GM23338 (cell line): ENCODE data around the gene VIPAS39. TPM values are rescaled to one million over a fixed set of nuclear protein-coding genes. Genes with fewer than 3 reads are reported as not detected.

ENCODE experiments used
- ATAC-seq: fragments of 200-7000 bp; cut with Tn5 transposase; 3 replicates; pipeline ENCODE4 v1.9.1; 2020
- DNase-seq: peaks from one replicate; pipeline ENCODE4 v3.0.0-alpha.2; 2015; ENCODE audit warnings: low spot score
- H2AFZ ChIP-seq: fragments of 200-600 bp; sonication (generic); 2 replicates; pipeline ENCODE4 v1.8.0; 2016; ENCODE audit warnings: antibody characterized with exemption, mild to moderate bottlenecking, moderate library complexity
- H3F3A ChIP-seq: fragments of 200-600 bp; sonication (generic); replicated peaks from 2 replicates; pipeline ENCODE4 v1.8.0; 2017; ENCODE audit warnings: antibody characterized with exemption, mixed run types, low read depth
- H3K27ac ChIP-seq: fragments of 200-600 bp; sonication (generic); 2 replicates; pipeline ENCODE4 v1.6.1; 2016; ENCODE audit warnings: low read depth
- H3K27me3 ChIP-seq: fragments of 200-600 bp; sonication (generic); 2 replicates; pipeline ENCODE4 v1.8.0; 2016; ENCODE audit warnings: mild to moderate bottlenecking, mixed run types, moderate library complexity; ENCODE audit not compliant: insufficient read depth
- H3K36me3 ChIP-seq: fragments of 200-600 bp; sonication (generic); 2 replicates; pipeline ENCODE4 v1.8.0; 2016; ENCODE audit warnings: mild to moderate bottlenecking; ENCODE audit not compliant: insufficient read depth
- H3K4me1 ChIP-seq: fragments of 200-600 bp; sonication (generic); 2 replicates; pipeline ENCODE4 v1.8.0; 2016; ENCODE audit warnings: mild to moderate bottlenecking, moderate library complexity; ENCODE audit not compliant: insufficient read depth
- H3K4me2 ChIP-seq: fragments of 200-600 bp; sonication (generic); 2 replicates; pipeline ENCODE4 v1.7.1; 2017; ENCODE audit warnings: mixed run types
- H3K4me3 ChIP-seq: fragments of 200-600 bp; sonication (generic); 2 replicates; pipeline ENCODE4 v1.6.1; 2016; ENCODE audit warnings: mixed run types
- H3K79me2 ChIP-seq: fragments of 200-600 bp; sonication (generic); replicated peaks from 2 replicates; pipeline ENCODE4 v1.8.0; 2017; ENCODE audit warnings: mild to moderate bottlenecking; ENCODE audit not compliant: insufficient read depth
- H3K9me2 ChIP-seq: fragments of 200-600 bp; sonication (generic); 2 replicates; pipeline ENCODE4 v1.8.0; 2017; ENCODE audit not compliant: insufficient read depth
- H4K20me1 ChIP-seq: fragments of 200-600 bp; sonication (generic); replicated peaks from 2 replicates; pipeline ENCODE4 v1.8.0; 2017; ENCODE audit warnings: mild to moderate bottlenecking; ENCODE audit not compliant: insufficient read depth
- H3K27ac Mint-ChIP-seq: 2 replicates; pipeline ENCODE4 v1.8.0; 2020; ENCODE audit warnings: inconsistent platforms, mild to moderate bottlenecking, moderate library complexity, mixed read lengths
- H3K27me3 Mint-ChIP-seq: 3 replicates; pipeline ENCODE4 v1.8.0; 2022; ENCODE audit warnings: low read depth, mild to moderate bottlenecking, moderate library complexity, mixed read lengths, inconsistent platforms; ENCODE audit not compliant: insufficient read depth, poor library complexity
- H3K36me3 Mint-ChIP-seq: 3 replicates; pipeline ENCODE4 v1.8.0; 2021; ENCODE audit warnings: low read depth, mild to moderate bottlenecking, inconsistent platforms, moderate library complexity, mixed read lengths
- H3K4me1 Mint-ChIP-seq: 3 replicates; pipeline ENCODE4 v1.8.0; 2020; ENCODE audit warnings: mild to moderate bottlenecking, inconsistent platforms, mixed read lengths
- H3K4me3 Mint-ChIP-seq: 3 replicates; pipeline ENCODE4 v1.8.0; 2021; ENCODE audit warnings: moderate library complexity, mild to moderate bottlenecking, inconsistent platforms, mixed read lengths
- H3K9me3 Mint-ChIP-seq: 3 replicates; pipeline ENCODE4 v1.8.0; 2020; ENCODE audit warnings: moderate library complexity, mild to moderate bottlenecking, inconsistent platforms, mixed read lengths
- CREB1 ChIP-seq: fragments of 250-450 bp; sonication (Bioruptor Pico); IDR thresholded peaks from 2 replicates; pipeline ENCODE4 v1.5.0; 2020; ENCODE audit warnings: low read depth, mild to moderate bottlenecking, moderate library complexity
- CTCF ChIP-seq, 2 experiments: fragments of 200-600 bp in 1 of 2; sonication (generic) in 1 of 2; conservative IDR thresholded peaks; 2 replicates each; pipeline versions ENCODE4 v1.5.1 to v1.6.1; 2016 to 2017; ENCODE audit warnings: antibody characterized with exemption in 2 of 2, low read depth in 2 of 2, mild to moderate bottlenecking in 2 of 2, moderate library complexity in 1 of 2
- JUNB ChIP-seq: IDR thresholded peaks from one replicate; pipeline ENCODE4 v1.6.1; 2016; ENCODE audit warnings: antibody characterized with exemption; ENCODE audit not compliant: unreplicated experiment
- NANOG ChIP-seq: IDR thresholded peaks from 2 replicates; pipeline ENCODE4 v1.6.1; 2016; ENCODE audit warnings: antibody characterized with exemption, borderline replicate concordance
- POLR2AphosphoS5 ChIP-seq: IDR thresholded peaks from 2 replicates; pipeline ENCODE4 v1.6.1; 2016; ENCODE audit warnings: antibody characterized with exemption, low read depth
- REST ChIP-seq: IDR thresholded peaks from one replicate; pipeline ENCODE4 v1.6.1; 2018; ENCODE audit warnings: antibody characterized with exemption; ENCODE audit not compliant: unreplicated experiment
- STAT1 ChIP-seq: IDR thresholded peaks from one replicate; pipeline ENCODE4 v1.6.1; 2016; ENCODE audit warnings: antibody characterized with exemption; ENCODE audit not compliant: unreplicated experiment
- ZNF114 ChIP-seq: fragments of 250-450 bp; sonication (Bioruptor Pico); IDR thresholded peaks from 2 replicates; pipeline ENCODE4 v1.5.0; 2020; ENCODE audit warnings: mild to moderate bottlenecking, moderate library complexity
- ZNF462 ChIP-seq: fragments of 250-450 bp; sonication (Bioruptor Pico); IDR thresholded peaks from 2 replicates; pipeline ENCODE4 v1.5.0; 2020; ENCODE audit warnings: mild to moderate bottlenecking, moderate library complexity
- polyA plus RNA-seq: library from polyadenylated mRNA; unstranded; fragments of >200 nt; fragmentation: Nextera tagmentation; extraction: Ambion mirVana; gene quantifications from 2 replicates; pipeline ENCODE4 v1.2.1, GENCODE V29; 2016
- total RNA-seq: library from RNA; depleted of rRNA; stranded (reverse); fragments of >200 nt; shearing (Covaris generic); gene quantifications from 2 replicates; pipeline ENCODE4 v1.2.3, GENCODE V29; 2014

Gene VIPAS39
- total and polyA plus RNA-seq, 2 experiments from 2014 or later = 9.4 to 21.8 TPM

- TF ChIP-seq ZNF462 (CRISPR knock-in tag) = no peak
- TF ChIP-seq STAT1 = no peak
- TF ChIP-seq CREB1 (CRISPR knock-in tag) = no peak
- no peak for TF ChIP-seq POLR2AphosphoS5
Measured at GRCh38 chr14:77423423-77423822, 34.0 kb downstream of the VIPAS39 start, which contains the start of gene NOXRED1 (continued).

- Mint-ChIP-seq H3K27me3 (no peaks in the 10 kb centered on the region), H3K4me1 (peaks cover 10% of the 10 kb centered on the region), H3K4me3 (no peak overlapping the region), H3K9me3 (peaks cover 22% of the 10 kb centered on the region), H3K27ac (no peak overlapping the region), H3K36me3 (peaks cover 40% of the 10 kb centered on the region)
- ATAC-seq = no peak
- no peaks in the 10 kb centered on the region for H4K20me1 ChIP-seq
- no peak for TF ChIP-seq REST
- no peak for TF ChIP-seq JUNB
- no peak for TF ChIP-seq ZNF114 (CRISPR knock-in tag)
- TF ChIP-seq CTCF (conservative IDR thresholded peaks at IDR 0.05; ENCODE audit: low read depth in 2 of 2) = no peak
- no peak for TF ChIP-seq STAT1
- no peak for TF ChIP-seq POLR2AphosphoS5
- no peak for TF ChIP-seq NANOG
- no peak overlapping the region for H2AFZ ChIP-seq
- H3K4me3 ChIP-seq = no peak overlapping the region
- no peak for DNase-seq
- H3F3A ChIP-seq = no peaks in the 10 kb centered on the region
- no peaks in the 10 kb centered on the region for H3K9me2 ChIP-seq
- no peaks in the 10 kb centered on the region for H3K27me3 ChIP-seq
- no peaks in the 10 kb centered on the region; the same call in 1 of the 2 replicates for H3K36me3 ChIP-seq
- H3K79me2 ChIP-seq = no peaks in the 10 kb centered on the region
- peaks cover 11% of the 10 kb centered on the region; the same call in 1 of the 2 replicates for H3K4me1 ChIP-seq
- H3K27ac ChIP-seq = no peak overlapping the region
- no peak overlapping the region for H3K4me2 ChIP-seq
Measured at GRCh38 chr14:77421201-77421600, 36.2 kb downstream of the VIPAS39 start.
